ENCODE measurements around the gene ITGA5. TPM values are rescaled to one million over a fixed set of nuclear protein-coding genes. Genes with fewer than 3 reads are reported as not detected.

ITGA5 gene
- total RNA-seq, 1 experiment from 2014 or later: 12.2 TPM

DNA sequence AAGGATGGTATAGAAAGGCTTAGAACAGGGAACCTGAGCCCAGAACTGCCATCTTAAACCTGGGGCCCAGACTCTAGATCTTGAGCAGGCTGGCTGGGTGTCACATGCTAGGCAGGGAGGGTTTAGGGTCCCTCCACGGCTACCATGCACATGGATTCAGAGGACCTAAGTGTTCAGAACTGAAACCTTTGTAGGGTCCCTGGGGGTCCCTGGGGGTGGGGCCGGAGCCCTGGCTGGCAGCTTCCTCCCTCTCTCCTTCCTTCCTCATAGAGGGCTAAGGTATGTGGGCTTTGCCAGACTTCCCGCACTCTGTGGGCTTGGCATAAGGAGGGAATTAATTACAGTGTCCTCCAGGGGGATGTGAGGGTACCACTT is 29.9 kb downstream of the ITGA5 start:
- no peak overlapping the region for H3K27ac Mint-ChIP-seq
- H4K20me1 ChIP-seq (ENCODE audit: control insufficient read depth, insufficient read depth, insufficient read length): no peaks in the 10 kb centered on the region
- H2AK5ac ChIP-seq (ENCODE audit: insufficient read length, low read length): no peak overlapping the region
- H3K9ac ChIP-seq (ENCODE audit: extremely low read depth, insufficient read length, low read length): no peak overlapping the region
- no peak overlapping the region for H4K91ac ChIP-seq (ENCODE audit: insufficient read length, low read depth, low read length)
- no CpG with 5 or more reads among the region's 3 CpGs for WGBS (ENCODE audit: extremely low coverage, insufficient read length, low lambda C conversion rate)
- H2BK120ac ChIP-seq (ENCODE audit: low read depth, low read length, poor library complexity, severe bottlenecking): no peak overlapping the region
- no peak overlapping the region for H3K14ac ChIP-seq (ENCODE audit: insufficient read depth, low read length)
- no peaks in the 10 kb centered on the region for H3K9me3 ChIP-seq (ENCODE audit: control insufficient read depth, low read depth, low read length)
- H3K4me1 ChIP-seq (ENCODE audit: insufficient read depth, low read length): peaks cover 31% of the 10 kb centered on the region
- no peak overlapping the region for H3K4ac ChIP-seq (ENCODE audit: low read depth, low read length)
- H2BK15ac ChIP-seq (ENCODE audit: low read depth, low read length): no peak overlapping the region
- no peak overlapping the region for H2BK5ac ChIP-seq (ENCODE audit: insufficient read length, low read length)
- H3K79me2 ChIP-seq (ENCODE audit: insufficient read depth, low read length): no peaks in the 10 kb centered on the region; the same call in 1 of the 2 replicates
- H3K27me3 ChIP-seq (ENCODE audit: insufficient read depth, low read length): no peaks in the 10 kb centered on the region
- H3K27ac ChIP-seq (ENCODE audit: insufficient read length, low read depth, low read length): no peak overlapping the region
- no peak overlapping the region for H3K56ac ChIP-seq (ENCODE audit: insufficient read length, low read depth, low read length)
- no peak overlapping the region for H3K18ac ChIP-seq (ENCODE audit: insufficient read length, low read depth, low read length)
- no peak overlapping the region for H2BK12ac ChIP-seq (ENCODE audit: insufficient read length, low read depth, low read length)
- H4K5ac ChIP-seq (ENCODE audit: insufficient read length, low read depth, low read length): no peak overlapping the region
- H4K8ac ChIP-seq (replicated peaks; ENCODE audit: insufficient read length, low read depth, low read length): no peak overlapping the region
- no peaks in the 10 kb centered on the region for H3K9me3 Mint-ChIP-seq
- H3K79me1 ChIP-seq (ENCODE audit: insufficient read depth, low read depth, low read length, poor library complexity, severe bottlenecking): no peaks in the 10 kb centered on the region
- peaks cover 80 to 84% of the 10 kb centered on the region in 2 experiments for H3K4me1 Mint-ChIP-seq
- TF ChIP-seq CTCF (conservative IDR thresholded peaks at IDR 0.05): no peak
- H3K4me3 Mint-ChIP-seq: no peak overlapping the region
- peaks cover 19% of the 10 kb centered on the region for H3K27me3 Mint-ChIP-seq (ENCODE audit: low read depth)
- no peak overlapping the region for H3K4me2 ChIP-seq (ENCODE audit: insufficient read depth, insufficient read length, low read length)
- no peak overlapping the region for H2BK20ac ChIP-seq (ENCODE audit: low read depth, low read length, poor library complexity, severe bottlenecking)
- H3K23me2 ChIP-seq (ENCODE audit: insufficient read length, low read depth, low read length, poor library complexity, severe bottlenecking): peaks cover 26% of the 10 kb centered on the region
- no peak overlapping the region for H2AFZ ChIP-seq (ENCODE audit: low read length)
- H3K23ac ChIP-seq (ENCODE audit: insufficient read length, low read depth, low read length): no peak overlapping the region
- no peak overlapping the region for H3T11ph ChIP-seq (ENCODE audit: low read length)
- peaks cover 0 to 1% (median 0%) of the 10 kb centered on the region in 3 experiments; a peak in 1 of 7 replicates for H3K36me3 Mint-ChIP-seq (ENCODE audit: insufficient read depth in 1 of 3, low read depth in 3 of 3)
- DNase-seq: no peak
